Common myeloid progenitor, CD34-positive (primary cell): Measurements from ENCODE around the gene TMEM116.
"Not testable (repeated sequence)": the region's sequence is repeated elsewhere in the genome, so short reads cannot be mapped to it uniquely, and the experiment has no call there.

ENCODE experiments used
- CTCF ChIA-PET: fragments of 350-600 bp; sonication (Branson Sonifier 250); formaldehyde crosslinking; loops from one replicate; lab custom pipeline; 2021; ENCODE audit warnings: antibody characterized with exemption; lab: Charles Lee
- POLR2A ChIA-PET: fragments of 350-600 bp; sonication (Branson Sonifier 250); formaldehyde crosslinking; loops from one replicate; lab custom pipeline; 2021; ENCODE audit warnings: antibody characterized with exemption; lab: Charles Lee
- DNase-seq, 3 donors: peaks; one replicate each; pipeline versions ENCODE4 v3.0.0 to v3.0.0-alpha.2; 2013
- H3K27ac ChIP-seq, 2 experiments: 1 replicate in 1 of 2; 2 replicates in 1 of 2; pipeline ENCODE4 v1.7.0; 2013; ENCODE audit warnings: inconsistent platforms in 2 of 2, low read length in 2 of 2, mild to moderate bottlenecking in 2 of 2, low read depth in 1 of 2, moderate library complexity in 1 of 2; ENCODE audit not compliant: severe bottlenecking in 2 of 2, insufficient read depth in 1 of 2, poor library complexity in 1 of 2
- H3K27me3 ChIP-seq, 5 experiments: replicated peaks in 2 of 5; 1 replicate in 3 of 5; 2 replicates in 2 of 5; pipeline versions ENCODE4 v1.6.1 to v1.7.0; 2013; ENCODE audit warnings: low read length in 4 of 5, mild to moderate bottlenecking in 2 of 5, moderate library complexity in 2 of 5, inconsistent platforms in 1 of 5; ENCODE audit not compliant: insufficient read depth in 5 of 5, control insufficient read depth in 4 of 5
- H3K36me3 ChIP-seq, 4 experiments: 1 replicate in 2 of 4; 2 replicates in 2 of 4; pipeline versions ENCODE4 v1.6.1 to v1.7.0; 2013; ENCODE audit warnings: low read length in 3 of 4, control low read depth in 1 of 4, mild to moderate bottlenecking in 1 of 4; ENCODE audit not compliant: control insufficient read depth in 4 of 4, insufficient read depth in 4 of 4
- H3K4me1 ChIP-seq, 4 experiments: 1 replicate in 3 of 4; 2 replicates in 1 of 4; pipeline versions ENCODE4 v1.6.1 to v1.7.1; 2013; ENCODE audit warnings: low read length in 3 of 4, mild to moderate bottlenecking in 3 of 4, control low read depth in 1 of 4, inconsistent platforms in 1 of 4, moderate library complexity in 1 of 4; ENCODE audit not compliant: control insufficient read depth in 4 of 4, insufficient read depth in 4 of 4; ENCODE audit errors: control extremely low read depth in 1 of 4
- H3K4me3 ChIP-seq, 7 experiments: 1 replicate in 4 of 7; 2 replicates in 3 of 7; pipeline versions ENCODE4 v1.5.1 to v1.7.0; 2013; ENCODE audit warnings: mild to moderate bottlenecking in 7 of 7, low read length in 6 of 7, moderate library complexity in 6 of 7, inconsistent platforms in 2 of 7, low read depth in 2 of 7, control low read depth in 1 of 7; ENCODE audit not compliant: insufficient read depth in 4 of 7, control insufficient read depth in 1 of 7; ENCODE audit errors: extremely low read depth in 1 of 7
- H3K9me3 ChIP-seq, 5 experiments: 1 replicate in 4 of 5; 2 replicates in 1 of 5; pipeline versions ENCODE4 v1.6.1 to v1.7.1; 2013; ENCODE audit warnings: low read length in 4 of 5, mild to moderate bottlenecking in 2 of 5, inconsistent platforms in 1 of 5, low read depth in 1 of 5, moderate library complexity in 1 of 5; ENCODE audit not compliant: control insufficient read depth in 4 of 5, insufficient read depth in 2 of 5; ENCODE audit errors: control extremely low read depth in 1 of 5
- WGBS: methylation state at CpG from one replicate; pipeline ENCODE4 v1.1.5; 2013; ENCODE audit not compliant: insufficient coverage; 5-methylcytosine and 5-hydroxymethylcytosine counted together

The TMEM116 gene

DNA sequence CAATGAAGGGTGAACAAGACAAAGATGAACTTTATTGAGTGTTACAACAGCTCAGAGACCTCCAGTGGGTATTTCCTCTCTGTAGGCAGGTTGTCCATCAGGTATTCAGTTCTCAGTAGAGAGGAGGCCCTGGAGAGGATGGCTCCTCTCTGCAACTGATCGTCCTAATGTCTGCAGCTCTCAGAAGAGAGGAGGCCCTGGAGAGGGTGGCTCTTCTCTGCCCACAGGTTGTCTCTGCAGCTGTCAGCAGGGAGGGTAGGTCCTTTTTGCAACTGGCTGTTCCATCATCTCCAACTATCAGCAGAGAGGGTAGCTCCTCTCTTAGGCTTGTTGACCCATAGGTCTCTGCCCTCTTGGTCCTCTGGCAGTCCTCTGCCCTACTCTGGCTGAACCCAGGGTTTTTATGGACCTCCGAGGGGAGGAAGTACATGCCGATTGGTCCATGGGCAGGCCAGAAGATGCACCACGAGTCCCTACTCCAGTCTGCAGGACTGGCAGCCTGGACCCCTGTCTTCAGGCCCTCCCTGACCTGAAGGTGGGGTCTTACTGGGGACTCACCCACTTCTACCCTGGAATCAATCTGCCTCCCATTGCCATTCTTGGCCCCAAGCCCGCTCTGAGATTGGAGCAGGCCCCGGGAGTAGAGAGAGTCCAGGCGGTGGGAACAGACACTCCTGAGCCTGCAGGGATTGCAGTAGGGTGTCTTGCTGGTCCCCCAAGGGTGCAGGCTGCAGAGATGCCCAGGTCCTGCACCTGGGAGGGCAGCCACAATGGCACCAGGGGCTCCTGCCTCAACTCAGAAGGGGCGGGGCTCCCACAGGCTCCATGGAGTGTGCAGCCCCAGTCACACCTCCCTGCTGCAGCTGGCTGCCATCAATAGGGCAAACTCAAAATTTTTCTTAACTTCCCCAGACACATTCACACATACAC lies 2.3 kb downstream of the TMEM116 start:
- Histone ChIP-seq H3K36me3 (peaks cover 0 to 5% (median under 1%) of the 10 kb centered on the region in 4 experiments), H3K4me1 (peaks cover 0 to 30% (median 25%) of the 10 kb centered on the region in 4 experiments), H3K27me3 (peaks cover 0 to 10% (median 2%) of the 10 kb centered on the region in 5 experiments), H3K27ac (no peak overlapping the region), H3K9me3 (no peaks in the 10 kb centered on the region), H3K4me3 (no peak overlapping the region)
- 98% methylated on average over 6 of the region's 8 CpGs for WGBS
- DNase-seq = no peak
- ChIA-PET CTCF (interaction anchor here (1.1 to 1.3 kb wide), 2 partner anchors 9 to 16 kb away, joined by 3 read pairs; no protein-coding TSS in a partner anchor), POLR2A (no interaction called here)

DNA sequence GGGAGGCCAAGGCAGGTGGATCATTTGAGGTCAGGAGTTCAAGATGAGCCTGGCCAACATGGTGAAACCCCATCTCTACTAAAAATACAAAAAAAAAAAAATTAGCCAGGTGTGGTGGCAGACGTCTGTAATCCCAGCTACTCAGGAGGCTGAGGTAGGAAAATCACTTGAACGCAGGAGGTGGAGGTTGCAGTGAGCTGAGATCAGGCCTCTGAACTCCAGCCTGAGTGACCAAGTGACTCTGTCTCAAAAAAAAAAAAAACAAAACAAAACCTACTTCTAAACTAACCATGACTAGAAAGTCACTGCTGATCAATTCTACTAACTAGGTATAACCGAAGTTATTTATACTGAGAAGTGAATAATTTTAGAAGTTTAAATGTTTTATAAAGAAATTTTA lies 3.4 kb downstream of the TMEM116 start:
- 100% methylated on average over 2 of the region's 3 CpGs for WGBS
- H3K36me3 ChIP-seq, DNase-seq, H3K27ac ChIP-seq, H3K4me3 ChIP-seq, H3K9me3 ChIP-seq, POLR2A ChIA-PET: not testable (repeated sequence)
- peaks cover 0 to 18% (median 3%) of the 10 kb centered on the region in 5 experiments for H3K27me3 ChIP-seq
- peaks cover 0 to 24% (median 23%) of the 10 kb centered on the region in 4 experiments for H3K4me1 ChIP-seq
- CTCF ChIA-PET = interaction anchor here (1.1 to 1.3 kb wide), 2 partner anchors 8 to 15 kb away, joined by 3 read pairs; no protein-coding TSS in a partner anchor

DNA sequence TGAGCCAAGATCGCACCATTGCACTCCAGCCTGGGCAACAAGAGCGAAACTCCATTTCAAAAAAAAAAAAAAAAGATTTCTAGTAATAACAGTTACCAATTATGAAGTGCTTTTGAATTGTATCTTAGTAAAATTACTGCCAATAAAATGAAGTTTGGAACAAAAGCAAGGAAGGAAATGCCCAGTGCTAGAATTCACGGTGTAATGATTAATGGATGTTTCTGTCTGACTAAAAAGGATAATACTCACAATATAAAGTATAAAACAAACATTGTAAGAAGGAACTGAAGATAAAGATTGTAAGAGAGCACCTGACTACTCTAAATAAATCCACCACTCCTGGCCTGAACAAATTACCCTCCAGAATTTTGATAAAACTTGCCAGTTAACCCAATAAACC lies 4.0 kb downstream of the TMEM116 start:
- no CpG with 5 or more reads among the region's 3 CpGs for WGBS
- H3K36me3 ChIP-seq = no peaks in the 10 kb centered on the region
- CTCF ChIA-PET = no interaction called here
- no peaks in the 10 kb centered on the region for H3K9me3 ChIP-seq
- peaks cover 0 to 17% (median 16%) of the 10 kb centered on the region in 4 experiments for H3K4me1 ChIP-seq
- H3K4me3 ChIP-seq = no peak overlapping the region
- no peak overlapping the region for H3K27ac ChIP-seq
- DNase-seq = no peak
- peaks cover 0 to 22% (median 4%) of the 10 kb centered on the region in 5 experiments for H3K27me3 ChIP-seq
- POLR2A ChIA-PET = no interaction called here

DNA sequence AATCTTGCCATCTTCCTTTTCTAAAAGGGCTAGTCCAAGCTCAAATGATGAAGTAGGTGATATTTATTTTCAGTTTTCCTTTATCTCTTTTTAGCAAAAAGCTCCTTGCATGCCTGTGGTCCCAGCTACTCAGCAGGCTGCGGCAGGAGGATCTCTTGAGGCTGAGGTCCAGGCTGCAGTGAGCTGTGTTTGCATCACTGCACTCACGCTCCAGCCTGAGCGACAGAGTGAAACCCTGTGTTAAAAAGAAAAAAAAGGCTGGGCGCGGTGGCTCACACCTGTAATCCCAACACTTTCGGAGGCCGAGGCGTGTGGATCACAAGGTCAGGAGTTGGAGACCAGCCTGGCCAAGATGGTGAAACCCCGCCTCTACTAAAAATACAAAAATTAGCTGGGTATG lies 5.0 kb downstream of the TMEM116 start:
- Histone ChIP-seq H3K4me1 (peaks cover 0 to 17% (median 13%) of the 10 kb centered on the region in 4 experiments), H3K4me3 (no peak overlapping the region), H3K27me3 (peaks cover 0 to 28% (median 6%) of the 10 kb centered on the region in 5 experiments), H3K27ac (no peak overlapping the region), H3K36me3 (no peaks in the 10 kb centered on the region), H3K9me3 (no peaks in the 10 kb centered on the region)
- CTCF ChIA-PET = no interaction called here
- DNase-seq = no peak
- WGBS = 92% methylated on average over 6 of the region's 9 CpGs
- POLR2A ChIA-PET = no interaction called here

DNA sequence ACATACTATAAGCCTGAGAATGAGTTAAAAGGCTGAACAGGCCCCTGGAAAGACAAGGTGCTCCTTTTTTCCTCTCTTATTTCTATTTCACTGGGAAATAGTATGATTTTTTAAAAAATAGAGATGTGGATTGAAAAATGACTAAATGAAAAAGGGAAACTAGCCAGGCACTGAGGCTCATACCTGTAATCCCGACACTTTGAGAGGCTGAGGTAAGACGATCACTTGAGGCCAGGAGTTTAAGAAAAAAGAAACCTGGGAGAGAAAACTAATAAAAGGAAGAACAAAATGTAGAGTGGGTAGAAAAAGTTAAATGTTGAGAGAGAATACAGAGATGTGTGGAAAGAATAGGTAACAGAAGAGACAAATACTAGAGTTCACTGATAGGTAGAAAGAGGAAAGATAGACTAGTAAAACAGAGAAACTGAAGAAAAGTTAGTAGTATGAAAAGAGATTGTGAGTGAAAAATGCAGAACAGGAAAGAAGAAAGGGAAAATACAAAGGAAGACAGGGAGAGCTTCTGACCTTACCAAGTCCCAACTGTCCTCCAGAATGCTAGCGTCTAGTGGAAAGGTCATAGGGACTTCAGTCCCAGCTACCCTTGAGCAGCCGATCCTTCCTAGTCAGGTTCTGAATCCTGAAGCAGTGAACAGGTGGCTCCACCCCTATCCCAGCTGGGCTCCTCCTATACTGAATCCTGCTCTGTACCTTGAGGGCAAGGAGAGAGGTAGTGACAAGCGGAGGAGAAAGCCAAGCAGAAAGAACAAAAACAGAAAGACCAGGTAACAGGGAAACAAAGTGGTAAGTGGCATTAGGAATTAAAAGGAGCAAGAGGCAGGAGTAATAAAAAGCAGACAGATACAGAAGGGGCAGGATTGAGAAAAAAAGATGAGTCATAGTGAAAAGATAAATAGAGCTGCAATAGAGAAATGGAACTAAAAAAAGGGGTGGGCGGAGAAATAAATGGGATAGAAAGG lies 7.3 kb downstream of the TMEM116 start:
- ChIA-PET CTCF (no interaction called here), POLR2A (no interaction called here)
- no peak for DNase-seq
- Histone ChIP-seq H3K4me1 (peaks cover 6 to 15% (median 11%) of the 10 kb centered on the region in 4 experiments), H3K27me3 (peaks cover 0 to 30% (median 7%) of the 10 kb centered on the region in 5 experiments), H3K36me3 (no peaks in the 10 kb centered on the region), H3K4me3 (no peak overlapping the region), H3K27ac (peak overlapping the region in 1 of 2 experiments; percentile 72), H3K9me3 (no peaks in the 10 kb centered on the region)
- WGBS = 98% methylated on average over 6 of the region's 6 CpGs

DNA sequence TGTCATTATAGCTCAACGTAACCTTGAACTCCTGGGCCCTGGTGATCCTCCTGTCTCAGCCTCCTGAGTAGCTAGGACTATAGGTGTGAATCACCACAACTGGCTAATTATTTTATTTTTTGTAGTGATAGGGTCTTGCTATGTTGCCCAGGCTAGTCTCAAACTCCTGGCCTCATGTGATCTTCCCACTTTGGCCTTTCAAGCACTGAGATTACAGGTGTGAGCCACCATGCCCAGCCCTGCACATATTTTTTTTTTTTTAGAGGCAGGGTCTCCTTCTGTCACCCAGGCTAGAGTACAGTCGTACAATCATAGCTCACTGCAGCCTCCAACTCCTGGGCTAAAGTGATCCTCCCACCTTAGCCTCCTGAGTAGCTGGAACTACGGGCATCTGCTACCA lies 8.9 kb downstream of the TMEM116 start:
- Histone ChIP-seq H3K9me3 (no peaks in the 10 kb centered on the region), H3K27ac (no peak overlapping the region), H3K36me3 (no peaks in the 10 kb centered on the region), H3K4me1 (peaks cover 6 to 15% (median 11%) of the 10 kb centered on the region in 4 experiments), H3K27me3 (peaks cover 0 to 37% (median 7%) of the 10 kb centered on the region in 5 experiments), H3K4me3 (no peak overlapping the region)
- CTCF ChIA-PET = interaction anchor here (0.6 kb wide), 1 partner anchor 186 kb away, joined by 3 read pairs; no protein-coding TSS in a partner anchor
- POLR2A ChIA-PET = interaction anchor here (0.6 kb wide), 2 partner anchors 87 to 139 kb away, joined by 3 to 4 read pairs; no protein-coding TSS in a partner anchor
- WGBS = 100% methylated on average over 2 of the region's 3 CpGs
- no peak for DNase-seq
